ENCODE measurements around the gene TTF1.

TTF1 gene

GRCh38 chr9:132406554-132407122 lies at the start of gene TTF1:
TSS of gene TTF1 (minus strand) at chr9:132406840. CDS start at chr9:132402821, 4,019 bp downstream.
- DNase-seq (ENCODE audit: insufficient read length, low spot score): peak; percentile 89
- TF ChIP-seq CTCF (IDR thresholded peaks at IDR 0.05; ENCODE audit: insufficient read depth, missing control alignments): no peak
- FAIRE-seq: no peak

GRCh38 chr9:132456241-132456640 lies 49.6 kb upstream of the TTF1 start:
- FAIRE-seq (no peak), DNase-seq (ENCODE audit: insufficient read length, low spot score) (no peak)
- TF ChIP-seq CTCF (IDR thresholded peaks at IDR 0.05; ENCODE audit: insufficient read depth, missing control alignments): no peak

- DNase-seq (ENCODE audit: insufficient read length, low spot score) (no peak), FAIRE-seq (no peak)
- TF ChIP-seq CTCF (IDR thresholded peaks at IDR 0.05; ENCODE audit: insufficient read depth, missing control alignments): no peak
These were observed 44.6 kb upstream of the TTF1 start for GRCh38 chr9:132451276-132451675.

GRCh38 chr9:132447902-132448301 lies 41.3 kb upstream of the TTF1 start:
- no peak for TF ChIP-seq CTCF (IDR thresholded peaks at IDR 0.05; ENCODE audit: insufficient read depth, missing control alignments)
- no peak for FAIRE-seq
- DNase-seq (ENCODE audit: insufficient read length, low spot score): no peak

- FAIRE-seq: no peak
- DNase-seq (ENCODE audit: insufficient read length, low spot score): no peak
These were observed 40.7 kb upstream of the TTF1 start for GRCh38 chr9:132447346-132447745.

GRCh38 chr9:132446887-132447286 lies 40.2 kb upstream of the TTF1 start:
- DNase-seq (ENCODE audit: insufficient read length, low spot score): no peak
- TF ChIP-seq CTCF (IDR thresholded peaks at IDR 0.05; ENCODE audit: insufficient read depth, missing control alignments): no peak
- FAIRE-seq: no peak

More at GRCh38 chr9:132447346-132447745, 40.7 kb upstream of the TTF1 start:
- TF ChIP-seq CTCF (IDR thresholded peaks at IDR 0.05; ENCODE audit: insufficient read depth, missing control alignments): no peak

GRCh38 chr9:132443951-132444607 lies 37.4 kb upstream of the TTF1 start:
- TF ChIP-seq CTCF (IDR thresholded peaks at IDR 0.05; ENCODE audit: insufficient read depth, missing control alignments): no peak
- no peak for FAIRE-seq
- DNase-seq (ENCODE audit: insufficient read length, low spot score): no peak
